SK-N-MC (cell line): ENCODE results near the gene SVOP.
"Not testable (repeated sequence)": the region's sequence is repeated elsewhere in the genome, so short reads cannot be mapped to it uniquely, and the experiment has no call there.

ENCODE experiments used
- DNase-seq: peaks from one replicate; pipeline ENCODE4 v3.0.0-alpha.2; 2011; ENCODE audit warnings: low read depth, low spot score
- H3K27ac ChIP-seq: fragments of 200-600 bp; sonication (generic); 2 replicates; pipeline ENCODE4 v1.5.1; 2016; ENCODE audit warnings: mixed run types
- H3K36me3 ChIP-seq: fragments of 200-600 bp; sonication (generic); 2 replicates; pipeline ENCODE4 v1.6.1; 2017; ENCODE audit warnings: antibody characterized with exemption, low read length, mixed read lengths; ENCODE audit not compliant: insufficient read depth
- H3K4me3 ChIP-seq: fragments of 200-600 bp; sonication (generic); 2 replicates; pipeline ENCODE4 v1.5.1; 2016
- H3K9ac ChIP-seq: fragments of 200-600 bp; sonication (generic); 2 replicates; pipeline ENCODE4 v1.8.0; 2017; ENCODE audit warnings: mixed run types, mixed read lengths; ENCODE audit not compliant: insufficient read length
- H3K9me3 ChIP-seq: fragments of 200-600 bp; sonication (generic); 2 replicates; pipeline ENCODE4 v1.6.1; 2017; ENCODE audit warnings: low read depth, mild to moderate bottlenecking, antibody characterized with exemption, low read length, moderate library complexity, mixed read lengths
- EZH2 ChIP-seq: fragments of 200-600 bp; sonication (generic); IDR thresholded peaks from one replicate; pipeline ENCODE4 v1.6.1; 2017; ENCODE audit warnings: antibody characterized with exemption
- FOXP2 ChIP-seq: optimal IDR thresholded peaks from 2 replicates; pipeline ENCODE3; 2011; ENCODE audit warnings: mild to moderate bottlenecking, moderate library complexity; ENCODE audit not compliant: insufficient read depth; ENCODE audit errors: extremely low read length, control extremely low read depth
- POLR2AphosphoS5 ChIP-seq: IDR thresholded peaks from 2 replicates; pipeline ENCODE4 v1.6.1; 2012; ENCODE audit warnings: mild to moderate bottlenecking, low read depth, low read length, borderline replicate concordance

The SVOP gene

GRCh38 chr12:109056891-109057290 is 36.0 kb upstream of the SVOP start:
- Histone ChIP-seq H3K9me3 (no peaks in the 10 kb centered on the region), H3K4me3 (no peak overlapping the region), H3K36me3 (peaks cover 16% of the 10 kb centered on the region; the same call in 1 of the 2 replicates), H3K9ac (no peak overlapping the region), H3K27ac (no peak overlapping the region)
- no peak for DNase-seq
- no peak for TF ChIP-seq POLR2AphosphoS5
- TF ChIP-seq FOXP2, result no peak
- no peak for TF ChIP-seq EZH2

GRCh38 chr12:109054520-109054919 is 33.7 kb upstream of the SVOP start:
- Histone ChIP-seq H3K4me3 (no peak overlapping the region), H3K36me3 (peaks cover 16% of the 10 kb centered on the region; the same call in 1 of the 2 replicates), H3K9ac (no peak overlapping the region), H3K9me3 (no peaks in the 10 kb centered on the region), H3K27ac (no peak overlapping the region)
- TF ChIP-seq POLR2AphosphoS5 (no peak), EZH2 (no peak), FOXP2 (no peak)
- DNase-seq, result no peak

- H3K27ac ChIP-seq, result not testable (repeated sequence)
These were observed 33.3 kb upstream of the SVOP start for GRCh38 chr12:109054124-109054513.

GRCh38 chr12:109053382-109054123 is 32.7 kb upstream of the SVOP start:
- Histone ChIP-seq H3K9ac (peak overlapping the region; percentile 89), H3K4me3 (peak overlapping the region; percentile 88), H3K27ac (no peak overlapping the region), H3K36me3 (peaks cover 11% of the 10 kb centered on the region; the same call in 1 of the 2 replicates), H3K9me3 (no peaks in the 10 kb centered on the region)
- no peak for DNase-seq
- no peak for TF ChIP-seq FOXP2
- TF ChIP-seq POLR2AphosphoS5, result no peak
- no peak for TF ChIP-seq EZH2

More at GRCh38 chr12:109054124-109054513, 33.3 kb upstream of the SVOP start:
- not testable (repeated sequence) for H3K9ac ChIP-seq, DNase-seq, H3K4me3 ChIP-seq, H3K9me3 ChIP-seq
- peaks cover 16% of the 10 kb centered on the region; the same call in 1 of the 2 replicates for H3K36me3 ChIP-seq

GRCh38 chr12:109052414-109053323 is 31.8 kb upstream of the SVOP start, which contains the start of gene USP30:
Gene USP30 (plus strand): TSS chr12:109052576. CDS start chr12:109052679, 103 bp downstream.
- TF ChIP-seq POLR2AphosphoS5, result peak; percentile 61
- TF ChIP-seq FOXP2, result peak; percentile 82
- TF ChIP-seq EZH2, result no peak
- H3K27ac ChIP-seq, result no peak within 1 kb of the TSS
- peak within 1 kb of the TSS; percentile 88 for H3K4me3 ChIP-seq
- H3K9ac ChIP-seq, result peak within 1 kb of the TSS; percentile 89
- H3K36me3 ChIP-seq, result peaks cover 3% of the 10 kb centered on the region; the same call in 1 of the 2 replicates
- no peaks in the 10 kb centered on the region for H3K9me3 ChIP-seq
- peak; percentile 82 for DNase-seq

- Histone ChIP-seq H3K9ac (no peak overlapping the region), H3K4me3 (peak overlapping the region; percentile 88), H3K9me3 (no peaks in the 10 kb centered on the region), H3K27ac (no peak overlapping the region), H3K36me3 (no peaks in the 10 kb centered on the region)
- no peak for DNase-seq
- TF ChIP-seq EZH2 (no peak), FOXP2 (no peak), POLR2AphosphoS5 (no peak)
These were observed 31.2 kb upstream of the SVOP start for GRCh38 chr12:109052097-109052413.

GRCh38 chr12:109049794-109050193 is 28.9 kb upstream of the SVOP start:
- H3K4me3 ChIP-seq, H3K9me3 ChIP-seq, H3K27ac ChIP-seq, DNase-seq, H3K9ac ChIP-seq, H3K36me3 ChIP-seq: not testable (repeated sequence)

- not testable (repeated sequence) for H3K4me3 ChIP-seq, H3K9ac ChIP-seq, H3K27ac ChIP-seq, DNase-seq, H3K9me3 ChIP-seq, H3K36me3 ChIP-seq
These were observed 27.8 kb upstream of the SVOP start for GRCh38 chr12:109048706-109049105.
